HG03565 (cell line): ENCODE measurements around the gene P2RX5.
"Not testable (repeated sequence)": the region's sequence is repeated elsewhere in the genome, so short reads cannot be mapped to it uniquely, and the experiment has no call there.

Experiments
- ATAC-seq: cut with Tn5 transposase; IDR thresholded peaks from one replicate; pipeline ENCODE4 v1.9.1; 2021; ENCODE audit warnings: mild to moderate bottlenecking, moderate library complexity; ENCODE audit not compliant: unreplicated experiment

Gene P2RX5, protein sequence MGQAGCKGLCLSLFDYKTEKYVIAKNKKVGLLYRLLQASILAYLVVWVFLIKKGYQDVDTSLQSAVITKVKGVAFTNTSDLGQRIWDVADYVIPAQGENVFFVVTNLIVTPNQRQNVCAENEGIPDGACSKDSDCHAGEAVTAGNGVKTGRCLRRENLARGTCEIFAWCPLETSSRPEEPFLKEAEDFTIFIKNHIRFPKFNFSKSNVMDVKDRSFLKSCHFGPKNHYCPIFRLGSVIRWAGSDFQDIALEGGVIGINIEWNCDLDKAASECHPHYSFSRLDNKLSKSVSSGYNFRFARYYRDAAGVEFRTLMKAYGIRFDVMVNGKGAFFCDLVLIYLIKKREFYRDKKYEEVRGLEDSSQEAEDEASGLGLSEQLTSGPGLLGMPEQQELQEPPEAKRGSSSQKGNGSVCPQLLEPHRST

GRCh38 chr17:3695723-3696411 is at the start of gene P2RX5:
P2RX5 (minus strand) TSS chr17:3696155; CDS start chr17:3696005, 150 bp downstream.
- ATAC-seq = no peak

DNA sequence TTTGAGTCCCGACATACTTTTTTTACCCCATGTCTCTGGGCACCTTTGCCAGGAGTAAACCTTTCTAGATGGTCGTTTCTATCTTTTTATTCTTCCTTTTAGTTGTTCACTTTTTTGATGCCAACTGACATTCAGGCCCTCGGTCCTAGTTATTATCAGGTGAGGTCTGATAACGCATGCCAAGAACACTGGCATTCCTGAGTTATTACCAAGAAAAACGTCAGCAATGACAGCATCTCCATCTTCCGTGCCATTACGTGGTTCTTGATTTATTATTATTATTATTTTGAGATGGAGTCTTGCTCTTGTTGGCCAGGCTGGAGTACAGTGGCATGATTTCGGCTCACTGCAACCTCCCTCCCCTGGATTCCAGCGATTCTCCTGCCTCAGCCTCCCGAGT is 49.1 kb upstream of the P2RX5 start:
- ATAC-seq = no peak

- ATAC-seq = no peak
These were observed 48.1 kb upstream of the P2RX5 start for GRCh38 chr17:3744014-3744413.

- ATAC-seq = no peak
These were observed 44.7 kb upstream of the P2RX5 start for GRCh38 chr17:3740611-3741073.

DNA sequence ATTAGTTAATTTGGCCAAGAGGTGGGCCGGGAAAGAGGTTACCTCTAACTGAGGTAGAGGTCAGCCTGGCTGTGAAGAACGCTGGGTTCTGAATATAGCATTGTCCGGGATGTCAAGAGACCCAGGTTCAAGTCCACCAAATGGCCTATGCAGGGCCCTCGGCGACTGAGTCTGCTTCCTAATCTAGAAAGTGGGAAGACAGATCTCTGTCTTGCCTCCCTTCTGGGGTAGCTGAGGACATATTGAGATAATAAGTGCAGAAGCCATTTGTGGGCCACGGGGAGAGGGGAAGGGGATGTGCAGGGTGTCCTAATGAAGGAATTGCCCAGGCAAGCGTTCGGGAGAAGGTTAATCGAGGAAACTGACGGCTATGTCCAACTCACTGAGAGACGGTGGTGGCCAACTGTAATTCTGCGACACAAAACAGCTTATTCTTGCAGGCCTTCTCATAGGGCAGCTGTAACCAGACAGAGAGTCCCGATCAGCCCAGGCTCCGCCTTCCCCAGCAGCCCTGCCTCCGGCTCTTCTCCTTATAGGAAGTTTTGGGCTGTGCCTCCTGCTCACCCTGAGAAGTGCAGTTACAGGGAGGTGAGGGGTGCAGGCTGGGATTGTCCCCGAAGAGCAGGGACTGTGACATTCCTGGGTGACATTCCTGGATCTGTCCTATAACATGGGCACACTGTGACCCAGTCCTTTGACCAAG is 43.6 kb upstream of the P2RX5 start:
- no peak for ATAC-seq

- ATAC-seq = no peak
These were observed 42.8 kb upstream of the P2RX5 start for GRCh38 chr17:3738562-3739295.

- ATAC-seq = no peak
These were observed 39.6 kb upstream of the P2RX5 start for GRCh38 chr17:3735515-3735914.

- ATAC-seq = not testable (repeated sequence)
These were observed 38.9 kb upstream of the P2RX5 start for GRCh38 chr17:3734911-3735276.

- no peak for ATAC-seq
These were observed 36.3 kb upstream of the P2RX5 start for GRCh38 chr17:3732210-3732621.

DNA sequence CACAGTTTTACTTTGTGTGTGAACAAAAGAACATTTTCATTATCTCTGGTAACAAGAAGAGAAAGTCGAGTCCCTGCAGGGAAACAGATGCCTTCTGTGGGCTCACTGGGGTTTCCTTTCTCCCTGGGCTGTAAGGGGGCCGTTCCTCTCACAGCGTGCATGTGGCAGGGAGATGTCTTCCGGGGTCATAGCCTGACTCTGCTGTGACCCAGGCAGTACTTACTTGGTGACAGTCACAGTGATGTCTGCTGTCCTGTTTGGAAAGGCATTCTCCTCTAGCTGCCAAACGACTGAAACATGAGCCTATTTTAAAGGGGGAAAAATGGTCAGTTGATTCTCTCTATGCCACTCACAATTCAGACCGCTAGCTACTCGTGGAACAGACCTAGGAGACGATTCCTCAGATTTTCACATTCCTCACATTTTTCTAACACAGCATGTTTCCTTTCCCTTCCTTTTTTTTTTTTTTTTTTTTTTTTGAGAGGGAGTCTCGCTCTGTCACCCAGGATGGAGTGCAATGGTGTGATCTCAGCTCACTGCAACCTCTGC is 35.0 kb upstream of the P2RX5 start:
- ATAC-seq = no peak

- no peak for ATAC-seq
These were observed 33.9 kb upstream of the P2RX5 start for GRCh38 chr17:3729881-3730280.

DNA sequence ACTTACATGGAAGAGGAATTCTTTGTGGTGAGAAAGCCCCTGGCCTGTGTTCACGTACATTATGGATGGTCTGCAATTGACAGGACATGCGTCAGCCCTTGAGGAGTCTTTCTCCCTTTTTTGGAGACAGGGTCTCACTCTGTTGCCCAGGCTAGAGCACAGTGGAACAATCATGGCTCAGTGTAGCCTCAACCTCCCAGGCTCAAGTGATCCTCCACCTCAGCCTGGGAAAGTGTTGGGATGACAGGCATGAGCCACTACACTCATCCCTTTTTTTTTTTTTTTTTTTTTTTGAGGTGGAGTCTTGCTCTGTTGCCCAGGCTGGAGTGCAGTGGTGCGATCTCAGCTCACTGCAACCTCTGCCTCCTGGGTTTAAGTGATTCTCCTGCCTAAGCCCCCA is 32.1 kb upstream of the P2RX5 start:
- ATAC-seq = not testable (repeated sequence)

GRCh38 chr17:3727041-3727440 is 31.1 kb upstream of the P2RX5 start:
- no peak for ATAC-seq

- no peak for ATAC-seq
These were observed 28.6 kb upstream of the P2RX5 start for GRCh38 chr17:3724378-3725077.

- peak; percentile 87 for ATAC-seq
These were observed 27.8 kb upstream of the P2RX5 start, which contains the start of gene HASPIN for GRCh38 chr17:3723556-3724377. HASPIN (plus strand) TSS chr17:3723903; CDS start chr17:3723936, 33 bp downstream.

- no peak for ATAC-seq
These were observed 27.2 kb upstream of the P2RX5 start for GRCh38 chr17:3723188-3723555.

- no peak for ATAC-seq
These were observed 26.8 kb upstream of the P2RX5 start for GRCh38 chr17:3722716-3723115.

DNA sequence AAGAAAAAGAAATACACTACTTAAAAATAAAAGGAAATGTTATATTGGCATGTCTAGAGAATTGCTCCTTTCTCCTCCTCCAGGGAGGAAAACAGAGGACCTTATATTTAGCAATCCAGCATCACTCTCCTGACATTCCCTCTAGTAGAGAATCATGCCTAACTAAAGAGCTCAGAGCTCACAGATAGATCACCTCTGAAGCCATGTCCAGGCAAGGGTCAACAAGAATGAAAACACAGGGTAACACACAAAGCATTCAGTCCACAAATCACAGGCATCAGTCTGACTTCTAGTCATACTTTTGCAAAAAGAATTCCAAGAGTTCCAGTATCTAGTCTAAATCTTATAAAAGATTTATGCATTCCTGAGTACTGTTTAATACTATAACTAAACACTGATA is 23.3 kb upstream of the P2RX5 start:
- ATAC-seq = no peak

DNA sequence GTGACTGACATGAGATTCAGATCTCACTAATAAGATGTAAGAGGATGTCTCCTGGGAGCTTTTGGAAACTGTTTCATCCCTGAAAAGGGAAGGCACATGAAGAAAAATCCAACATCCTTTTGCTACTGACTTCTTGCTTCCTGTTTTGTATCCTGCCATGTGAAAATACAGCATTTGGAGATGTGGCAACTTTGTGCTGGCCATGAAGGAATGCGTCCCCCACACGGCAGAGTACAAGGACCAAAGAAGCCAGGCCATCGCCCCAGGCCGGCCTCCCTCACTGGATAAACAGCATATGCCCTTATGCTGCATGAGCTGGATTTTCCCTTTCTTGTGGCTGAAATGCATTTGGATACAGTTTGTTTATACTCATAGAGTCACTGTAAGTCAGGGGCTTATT is 22.2 kb upstream of the P2RX5 start:
- no peak for ATAC-seq
